GM18873 (cell line): ENCODE data around the gene TWIST1.

Experiments used
- ATAC-seq: cut with Tn5 transposase; IDR thresholded peaks from one replicate; pipeline ENCODE4 v1.9.1; 2021; ENCODE audit warnings: mild to moderate bottlenecking, moderate library complexity, moderate number of reproducible peaks; ENCODE audit not compliant: unreplicated experiment, low FRiP score

TWIST1 gene

DNA sequence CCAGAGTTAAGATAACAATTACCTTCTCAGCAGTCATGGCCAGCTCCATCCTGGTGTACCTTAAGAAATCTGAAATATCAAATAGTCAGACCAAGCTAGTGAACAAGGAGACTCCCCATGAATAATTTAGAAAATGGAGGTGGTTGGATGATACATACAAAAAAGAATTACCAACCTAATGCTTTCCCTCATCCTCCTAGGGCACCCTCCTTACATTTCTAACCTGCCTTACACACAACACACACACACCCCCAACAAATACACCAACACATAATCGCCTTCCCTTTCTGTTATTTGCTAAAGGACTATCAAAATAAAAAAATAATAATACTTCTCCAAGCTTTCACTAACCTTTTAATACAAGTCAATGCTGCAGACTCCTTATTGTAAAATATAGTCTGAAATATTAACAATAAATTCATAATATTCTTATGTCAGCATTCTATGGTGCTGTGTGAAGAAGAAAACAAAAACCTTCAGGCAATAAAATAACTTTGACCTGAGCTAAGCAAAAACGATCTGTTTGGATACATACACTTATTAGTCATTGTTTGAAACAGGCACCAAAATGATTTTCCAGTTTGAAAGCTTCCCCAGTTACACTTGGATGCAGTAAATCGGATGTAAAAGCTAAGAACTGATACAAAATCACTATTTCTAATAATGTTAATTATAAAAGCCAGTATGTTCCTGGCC is 3.4 kb downstream of the TWIST1 start:
- ATAC-seq: no peak

DNA sequence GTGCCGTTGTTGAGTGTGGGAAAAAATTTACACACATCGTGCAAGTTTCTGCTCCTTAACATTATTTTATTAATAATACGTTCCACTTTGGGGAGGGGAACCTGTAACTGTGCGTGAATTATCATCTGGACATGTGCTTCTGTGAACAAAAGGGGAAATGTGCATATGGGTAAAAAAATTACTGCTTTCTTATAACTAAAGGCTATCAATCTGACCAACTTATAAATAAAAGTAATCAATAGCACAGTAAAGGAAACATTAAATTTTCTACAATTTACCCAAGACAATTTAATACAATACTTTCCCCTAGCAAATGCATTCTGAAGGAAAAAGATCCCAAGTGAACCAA is 4.5 kb downstream of the TWIST1 start:
- no peak for ATAC-seq

GRCh38 chr7:19112274-19113001 is 5.0 kb downstream of the TWIST1 start:
- ATAC-seq: no peak

DNA sequence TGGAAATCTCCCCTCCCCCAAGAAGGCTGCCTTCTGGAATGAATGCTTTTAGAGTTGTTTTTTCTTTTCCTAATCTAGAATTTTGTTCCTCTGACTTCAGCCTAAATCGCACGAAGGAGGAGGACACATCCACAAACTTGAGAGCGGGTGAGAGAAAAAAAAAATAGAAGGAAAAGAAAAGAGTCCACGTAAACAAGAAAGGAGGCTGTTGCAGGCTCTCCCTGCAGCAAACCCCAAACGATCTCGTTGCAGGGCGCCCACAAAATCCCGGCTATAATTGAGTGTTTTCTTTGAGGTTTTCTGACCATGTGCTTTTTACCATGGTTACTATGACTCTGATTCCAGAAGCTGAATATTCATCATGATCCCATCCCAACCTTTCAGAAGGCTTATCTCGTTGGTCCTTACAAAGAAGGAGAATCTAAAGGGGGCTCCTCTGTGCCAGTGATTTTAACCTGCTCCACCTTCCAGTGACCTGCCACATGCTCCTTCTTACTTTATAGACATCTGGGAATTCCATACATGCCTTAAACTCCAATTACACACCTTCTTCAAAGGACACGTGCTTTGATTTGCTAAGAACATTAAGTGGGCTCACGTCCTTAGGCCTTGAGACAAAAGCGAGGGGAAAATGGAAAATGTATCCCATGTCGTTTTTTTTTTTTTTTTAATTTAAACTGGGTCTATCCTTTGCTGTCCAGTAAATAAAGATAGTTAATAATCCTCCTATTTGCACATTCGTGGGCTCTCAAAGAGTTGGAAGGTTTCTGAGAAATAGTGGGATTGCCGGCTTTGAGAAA is 5.8 kb downstream of the TWIST1 start:
- ATAC-seq: no peak

GRCh38 chr7:19110776-19111175 is 6.7 kb downstream of the TWIST1 start:
- ATAC-seq: no peak

DNA sequence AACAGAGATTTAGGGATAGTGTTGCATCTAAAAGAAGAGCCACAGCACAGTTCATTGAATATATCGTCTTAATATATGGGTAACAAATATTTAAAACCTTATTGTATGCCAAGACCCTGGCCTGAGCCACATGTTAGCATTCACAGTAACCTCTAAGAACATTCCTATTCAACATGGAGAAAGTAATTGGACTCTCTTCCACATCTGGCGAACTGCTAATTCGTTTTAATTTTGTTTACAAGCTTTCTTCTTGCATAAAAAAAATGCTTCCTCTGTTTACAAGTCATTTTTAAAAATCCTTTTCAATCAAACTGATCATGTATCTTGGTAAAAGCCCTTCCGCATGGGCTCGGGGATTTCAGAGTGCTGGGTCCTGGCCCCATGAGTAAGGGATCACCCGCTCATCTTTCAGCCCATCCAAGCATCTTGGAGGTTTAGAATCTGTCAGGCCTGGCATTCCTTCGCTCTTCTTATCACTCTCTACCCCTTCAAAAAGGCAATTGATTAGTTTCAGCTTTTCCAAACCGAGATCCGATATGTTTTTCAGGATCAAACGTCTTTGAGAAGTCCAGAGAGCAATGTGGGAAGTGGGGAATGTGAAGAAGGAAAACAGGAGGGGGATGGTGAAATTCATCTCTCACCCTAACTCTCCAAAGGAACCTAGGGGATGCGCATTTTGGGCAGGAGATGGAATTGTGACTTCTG is 7.3 kb downstream of the TWIST1 start:
- no peak for ATAC-seq

DNA sequence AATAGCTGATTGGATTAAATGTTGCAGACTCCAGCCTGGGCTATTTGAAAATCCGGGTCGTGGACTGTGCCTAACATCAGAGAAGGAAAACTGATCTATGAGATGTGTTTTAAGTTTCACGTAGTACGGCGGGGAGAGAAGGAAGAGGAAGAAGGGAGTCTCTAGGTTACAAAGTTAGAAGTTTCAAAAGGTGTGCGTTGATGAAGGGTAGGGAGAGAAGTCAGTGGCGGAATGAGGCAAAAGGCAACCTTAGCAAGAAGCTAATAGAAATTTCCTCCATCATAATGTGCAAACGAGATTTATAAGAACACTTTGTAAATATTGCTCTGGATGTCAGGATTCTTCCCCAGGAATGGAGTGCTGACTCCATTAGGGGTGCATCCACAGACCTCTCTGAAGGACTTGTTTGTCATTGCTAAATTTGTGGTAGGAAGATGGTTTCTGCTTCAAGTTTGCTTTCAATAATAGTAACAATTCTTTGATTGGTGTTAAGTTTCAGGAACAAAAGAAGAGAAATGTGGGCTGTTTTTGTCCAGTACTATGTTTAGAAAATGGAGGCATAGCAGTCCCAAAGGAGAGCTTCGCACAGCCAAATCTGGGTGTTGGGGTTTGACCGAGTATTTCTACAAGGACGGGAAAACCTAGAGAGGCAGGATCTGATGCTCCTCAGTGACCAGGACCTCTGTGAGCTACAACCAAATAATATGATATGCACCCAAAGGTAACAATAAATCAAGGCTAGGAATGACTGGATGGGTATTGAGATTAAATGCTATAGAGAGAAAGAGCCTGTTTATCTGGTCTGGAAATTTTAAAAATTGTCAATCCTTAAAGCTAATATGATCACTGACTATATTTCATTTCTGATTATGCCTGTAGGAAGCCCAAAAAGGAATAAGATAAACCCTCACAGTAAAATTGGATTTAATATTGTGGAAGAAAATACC is 8.2 kb downstream of the TWIST1 start:
- no peak for ATAC-seq

GRCh38 chr7:19107356-19108146 is 9.9 kb downstream of the TWIST1 start:
- ATAC-seq: no peak

- ATAC-seq: no peak
Observed at GRCh38 chr7:19107081-19107355, 10.4 kb downstream of the TWIST1 start.

DNA sequence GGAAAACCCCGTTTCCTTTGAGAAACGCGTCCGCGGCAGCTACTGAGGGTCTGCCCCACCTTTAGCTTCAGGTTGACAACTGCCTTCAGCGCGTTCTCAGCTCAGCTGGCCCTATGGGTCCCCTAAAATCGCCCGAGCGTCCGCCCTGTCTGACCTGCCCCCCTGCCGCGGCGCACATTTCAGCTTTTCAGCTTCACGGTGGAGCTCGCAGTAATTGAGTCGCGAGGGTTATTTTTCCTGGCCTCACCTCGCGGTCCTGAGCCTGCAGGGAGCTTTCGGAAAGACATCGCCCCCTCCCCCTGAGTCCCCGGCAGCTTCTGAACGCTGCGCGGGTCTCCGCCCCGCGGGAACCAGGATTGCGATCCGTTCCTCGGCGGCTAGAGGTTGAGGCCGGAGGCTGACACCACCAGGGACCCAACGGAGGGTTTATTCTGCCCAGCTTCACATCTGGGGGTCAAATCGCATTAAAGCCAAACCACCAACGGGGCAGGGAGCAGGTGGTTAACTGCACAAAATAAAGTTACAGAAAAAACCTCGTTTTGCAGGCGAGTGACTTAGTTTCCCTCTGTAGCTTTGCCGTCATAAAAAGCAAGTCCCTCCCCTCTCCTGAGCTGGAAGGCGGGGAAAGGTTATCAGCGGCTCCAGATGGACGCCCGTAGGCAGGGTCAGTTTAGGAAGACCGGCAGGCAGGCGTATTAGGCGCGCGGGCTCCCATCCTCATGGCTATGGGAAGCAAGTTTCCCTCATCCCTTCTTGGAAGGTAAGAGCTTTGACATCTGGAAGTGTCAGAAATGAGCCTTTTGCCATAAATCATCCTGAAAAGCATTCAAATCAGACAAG is 11.0 kb downstream of the TWIST1 start:
- ATAC-seq: no peak

- ATAC-seq: no peak
Observed at GRCh38 chr7:19105546-19105945, 11.9 kb downstream of the TWIST1 start.

- ATAC-seq: no peak
Observed at GRCh38 chr7:19104811-19105210, 12.6 kb downstream of the TWIST1 start.

- no peak for ATAC-seq
Observed at GRCh38 chr7:19102884-19103283, 14.6 kb downstream of the TWIST1 start.

DNA sequence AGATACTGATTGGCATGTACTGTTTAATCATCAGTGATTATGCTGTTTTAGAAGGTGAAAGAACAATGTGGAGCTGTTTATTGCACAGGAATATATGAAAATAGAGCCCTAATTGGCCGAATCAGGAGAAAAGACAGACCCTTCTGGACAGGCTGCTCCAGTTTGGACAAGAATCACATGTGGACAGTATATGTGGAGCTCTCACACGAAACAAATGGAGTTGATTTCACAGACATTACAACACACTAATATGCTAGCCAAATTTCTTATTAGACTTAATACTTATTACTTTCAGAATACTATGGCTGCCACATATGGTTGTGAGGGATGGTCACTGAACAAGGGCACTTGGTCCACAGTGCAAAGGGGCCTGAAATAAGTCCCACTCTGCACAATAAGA is 15.5 kb downstream of the TWIST1 start:
- no peak for ATAC-seq

DNA sequence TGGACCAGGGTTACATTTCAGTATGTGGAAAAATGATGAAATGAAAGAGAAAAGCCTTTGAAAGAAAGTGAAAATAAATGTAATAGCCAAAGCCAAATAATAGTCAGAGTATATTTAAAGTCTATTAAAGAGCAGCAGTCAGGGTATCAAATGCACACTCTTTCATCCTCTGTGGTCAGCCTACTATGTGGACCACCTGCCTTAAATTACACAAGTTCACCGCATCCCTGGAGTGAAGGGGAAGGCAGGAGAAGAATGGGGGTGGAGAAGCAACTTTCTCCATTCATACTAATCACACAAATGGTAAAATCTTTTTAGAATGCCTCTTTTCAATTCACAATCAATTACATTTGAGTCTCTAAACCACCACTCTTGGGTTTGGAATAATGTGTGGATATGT is 16.0 kb downstream of the TWIST1 start:
- ATAC-seq: no peak

DNA sequence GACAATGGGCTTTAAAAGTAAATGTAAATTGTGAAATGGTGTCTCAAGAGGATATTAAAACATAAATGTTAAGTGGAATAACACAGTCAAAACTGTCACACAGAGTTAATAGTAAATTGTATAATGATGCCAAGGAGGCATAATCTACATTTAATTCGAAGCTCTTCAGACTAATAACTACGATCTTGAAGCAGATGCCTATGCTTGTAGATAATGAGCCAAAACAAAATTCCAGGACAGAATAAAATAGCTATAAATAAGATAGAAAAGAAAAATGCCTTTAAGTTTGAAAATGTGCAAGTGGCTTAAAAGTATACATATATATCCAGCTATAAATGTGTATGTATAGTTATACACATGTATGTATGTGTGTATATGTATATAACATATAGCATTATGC is 17.5 kb downstream of the TWIST1 start:
- ATAC-seq: no peak

DNA sequence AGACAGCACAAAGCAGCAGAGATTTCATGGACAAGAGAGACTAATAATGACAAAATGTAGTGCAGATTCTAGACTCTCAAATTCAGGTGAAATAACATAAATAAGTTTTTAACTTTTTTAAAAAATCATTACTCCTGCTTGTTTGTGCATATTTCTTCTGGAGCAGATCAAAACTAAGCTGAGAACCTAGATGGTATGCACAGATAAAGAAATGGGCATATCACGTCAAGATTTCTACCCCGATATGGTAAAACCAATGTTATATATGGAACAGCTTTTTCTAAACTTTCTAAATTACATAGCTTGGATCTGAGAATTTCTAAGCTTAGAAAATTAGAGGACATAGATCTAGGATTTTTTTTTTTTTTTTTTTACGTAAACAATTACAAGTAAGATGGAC is 18.2 kb downstream of the TWIST1 start:
- ATAC-seq: no peak

GRCh38 chr7:19098510-19098909 is 18.9 kb downstream of the TWIST1 start:
- ATAC-seq: no peak
